Measurements from ENCODE around the gene AHSP. TPM values are rescaled to one million over a fixed set of nuclear protein-coding genes. Genes with fewer than 3 reads are reported as not detected.
"Not testable (repeated sequence)": the region's sequence is repeated elsewhere in the genome, so short reads cannot be mapped to it uniquely, and the experiment has no call there.

The AHSP gene
- total RNA-seq, 2 donors from 2014 or later = not detected

- no peak for TF ChIP-seq CTCF (IDR thresholded peaks at IDR 0.05)
- no peak for DNase-seq (ENCODE audit: low spot score)
- H3K36me3 ChIP-seq = peaks cover 7% of the 10 kb centered on the region
These were observed 25.7 kb upstream of the AHSP start for GRCh38 chr16:31501966-31502348.

GRCh38 chr16:31502981-31503380 lies 24.7 kb upstream of the AHSP start:
- ATAC-seq (ENCODE audit: insufficient number of reproducible peaks, low FRiP score, low read depth) (no peak), DNase-seq (ENCODE audit: low spot score) (no peak)
- Histone ChIP-seq H3K4me1 (ENCODE audit: control insufficient read depth in 1 of 2, low read depth in 2 of 2) (peaks cover 7 to 29% of the 10 kb centered on the region in 2 donors), H3K27ac (peak overlapping the region; percentile 21 to 55), H3K27me3 (replicated peaks; ENCODE audit: insufficient read depth) (no peaks in the 10 kb centered on the region), H3K9me3 (no peaks in the 10 kb centered on the region), H3K4me3 (no peak overlapping the region), H3K36me3 (peaks cover 7% of the 10 kb centered on the region)
- no peak for TF ChIP-seq CTCF (IDR thresholded peaks at IDR 0.05)

More at GRCh38 chr16:31501966-31502348, 25.7 kb upstream of the AHSP start:
- H3K4me1 ChIP-seq (ENCODE audit: control insufficient read depth in 1 of 2, low read depth in 2 of 2) = peaks cover 2 to 22% of the 10 kb centered on the region in 2 donors
- H3K9me3 ChIP-seq = no peaks in the 10 kb centered on the region
- H3K27ac ChIP-seq = no peak overlapping the region
- no peak for ATAC-seq (ENCODE audit: insufficient number of reproducible peaks, low FRiP score, low read depth)
- H3K27me3 ChIP-seq (replicated peaks; ENCODE audit: insufficient read depth) = no peaks in the 10 kb centered on the region
- H3K4me3 ChIP-seq = no peak overlapping the region

GRCh38 chr16:31503555-31503954 lies 24.1 kb upstream of the AHSP start:
- not testable (repeated sequence) for H3K4me3 ChIP-seq; H3K36me3 ChIP-seq; DNase-seq (ENCODE audit: low spot score); ATAC-seq (ENCODE audit: insufficient number of reproducible peaks, low FRiP score, low read depth); H3K9me3 ChIP-seq; H3K27ac ChIP-seq; H3K27me3 ChIP-seq (replicated peaks; ENCODE audit: insufficient read depth)
- peaks cover 7 to 29% of the 10 kb centered on the region in 2 donors for H3K4me1 ChIP-seq (ENCODE audit: control insufficient read depth in 1 of 2, low read depth in 2 of 2)

GRCh38 chr16:31504159-31504558 lies 23.5 kb upstream of the AHSP start:
- peaks cover under 1% of the 10 kb centered on the region for H3K36me3 ChIP-seq
- ATAC-seq (ENCODE audit: insufficient number of reproducible peaks, low FRiP score, low read depth) (no peak), DNase-seq (ENCODE audit: low spot score) (no peak)
- no peaks in the 10 kb centered on the region for H3K27me3 ChIP-seq (replicated peaks; ENCODE audit: insufficient read depth)
- peaks cover 7 to 32% of the 10 kb centered on the region in 2 donors for H3K4me1 ChIP-seq (ENCODE audit: control insufficient read depth in 1 of 2, low read depth in 2 of 2)
- no peaks in the 10 kb centered on the region for H3K9me3 ChIP-seq
- no peak overlapping the region for H3K4me3 ChIP-seq
- no peak overlapping the region for H3K27ac ChIP-seq
- no peak for TF ChIP-seq CTCF (IDR thresholded peaks at IDR 0.05)

GRCh38 chr16:31505483-31505882 lies 22.2 kb upstream of the AHSP start:
- ATAC-seq (ENCODE audit: insufficient number of reproducible peaks, low FRiP score, low read depth) = no peak
- Histone ChIP-seq H3K27me3 (replicated peaks; ENCODE audit: insufficient read depth) (no peaks in the 10 kb centered on the region), H3K4me1 (ENCODE audit: control insufficient read depth in 1 of 2, low read depth in 2 of 2) (peaks cover 14 to 45% of the 10 kb centered on the region in 2 donors), H3K4me3 (no peak overlapping the region), H3K9me3 (no peaks in the 10 kb centered on the region), H3K27ac (no peak overlapping the region), H3K36me3 (no peaks in the 10 kb centered on the region)
- no peak for DNase-seq (ENCODE audit: low spot score)
- TF ChIP-seq CTCF (IDR thresholded peaks at IDR 0.05) = no peak

- Histone ChIP-seq H3K9me3 (no peaks in the 10 kb centered on the region), H3K27ac (peak overlapping the region; percentile 91 to 95), H3K27me3 (replicated peaks; ENCODE audit: insufficient read depth) (no peaks in the 10 kb centered on the region), H3K36me3 (no peaks in the 10 kb centered on the region), H3K4me3 (peak overlapping the region; percentile 87), H3K4me1 (ENCODE audit: control insufficient read depth in 1 of 2, low read depth in 2 of 2) (peaks cover 14 to 40% of the 10 kb centered on the region in 2 donors)
- no peak for TF ChIP-seq CTCF (IDR thresholded peaks at IDR 0.05)
- DNase-seq (ENCODE audit: low spot score) (no peak), ATAC-seq (ENCODE audit: insufficient number of reproducible peaks, low FRiP score, low read depth) (no peak)
These were observed 20.1 kb upstream of the AHSP start for GRCh38 chr16:31507617-31507928.
